HepG2 (cell line): ENCODE results near the gene RELB. TPM values are rescaled to one million over a fixed set of nuclear protein-coding genes. Genes with fewer than 3 reads are reported as not detected.

Source experiments
- DDIT3 ChIP-seq: sonication (generic); formaldehyde crosslinking; IDR thresholded peaks from 2 replicates; pipeline ENCODE4 v1.4.0; 2020; ENCODE audit warnings: mild to moderate bottlenecking, missing genetic modification reagents
- DNMT1 ChIP-seq: sonication (generic); formaldehyde crosslinking; IDR thresholded peaks from 2 replicates; pipeline ENCODE4 v1.5.1; 2020; ENCODE audit warnings: mild to moderate bottlenecking, missing genetic modification reagents
- GABPA ChIP-seq, 2 experiments: IDR thresholded peaks; 2 replicates each; pipeline ENCODE4 v1.6.1; 2011 to 2016; ENCODE audit warnings: low read depth in 2 of 2, low read length in 1 of 2, missing biosample characterization in 1 of 2, missing genetic modification characterization in 1 of 2
- HOXA7 ChIP-seq: sonication (generic); formaldehyde crosslinking; IDR thresholded peaks from 2 replicates; pipeline ENCODE4 v1.8.1; 2022; ENCODE audit warnings: mild to moderate bottlenecking, missing genetic modification reagents, moderate library complexity
- HOXA9 ChIP-seq: sonication (generic); formaldehyde crosslinking; IDR thresholded peaks from 2 replicates; pipeline ENCODE4 v1.8.1; 2022; ENCODE audit warnings: missing genetic modification reagents, mild to moderate bottlenecking, moderate library complexity, borderline replicate concordance
- JDP2 ChIP-seq: sonication (generic); formaldehyde crosslinking; IDR thresholded peaks from 2 replicates; pipeline ENCODE4 v1.8.1; 2022; ENCODE audit warnings: missing genetic modification reagents, borderline replicate concordance
- MAZ ChIP-seq, 2 experiments: sonication (generic) in 1 of 2; formaldehyde crosslinking in 1 of 2; IDR thresholded peaks; 2 replicates each; pipeline versions ENCODE4 v1.5.0 to v1.6.1; 2012 to 2020; ENCODE audit warnings: low read depth in 2 of 2, mild to moderate bottlenecking in 2 of 2, borderline replicate concordance in 1 of 2, improper control_type of control experiment in 1 of 2, low read length in 1 of 2, missing genetic modification reagents in 1 of 2, moderate library complexity in 1 of 2
- MLLT10 ChIP-seq: sonication (generic); formaldehyde crosslinking; IDR thresholded peaks from 2 replicates; pipeline ENCODE4 v1.4.0; 2020; ENCODE audit warnings: missing genetic modification reagents
- NR3C1 ChIP-seq: sonication (generic); formaldehyde crosslinking; IDR thresholded peaks from 2 replicates; pipeline ENCODE4 v1.4.0; 2020; ENCODE audit warnings: missing genetic modification reagents
- RBAK ChIP-seq: sonication (generic); formaldehyde crosslinking; IDR thresholded peaks from 2 replicates; pipeline ENCODE4 v1.5.1; 2020; ENCODE audit warnings: mild to moderate bottlenecking, missing genetic modification reagents
- ZFP36L2 ChIP-seq: sonication (generic); formaldehyde crosslinking; IDR thresholded peaks from 2 replicates; pipeline ENCODE4 v1.4.0; 2020; ENCODE audit warnings: missing genetic modification reagents
- ZFX ChIP-seq: sonication (generic); formaldehyde crosslinking; IDR thresholded peaks from 2 replicates; pipeline ENCODE4 v1.4.0; 2020; ENCODE audit warnings: mild to moderate bottlenecking, low read depth, missing genetic modification reagents, moderate library complexity
- ZNF251 ChIP-seq: sonication (generic); formaldehyde crosslinking; IDR thresholded peaks from 2 replicates; pipeline ENCODE4 v1.9.0; 2021; ENCODE audit warnings: mild to moderate bottlenecking, missing genetic modification reagents
- polyA plus RNA-seq, 8 experiments: library from polyadenylated mRNA; depleted of rRNA in 3 of 8; stranded (reverse) in 7 of 8; unstranded in 1 of 8; fragments of >200 nt; fragmentation: Illumina TruSeq in 4 of 8; extraction: Trizol in 4 of 8; gene quantifications; 2 replicates each; pipeline versions ENCODE4 v1.2.1 to v1.2.3, GENCODE V29; 2011 to 2016; ENCODE audit warnings: low read depth in 4 of 8, missing spikeins in 1 of 8, mixed read lengths in 1 of 8; ENCODE audit not compliant: insufficient read depth in 1 of 8
- total RNA-seq, 5 experiments: library from RNA; depleted of rRNA; stranded (reverse); fragments of >200 nt; fragmentation: Illumina TruSeq; extraction: Trizol; gene quantifications; 2 replicates each; pipeline ENCODE4 v1.2.3, GENCODE V29; 2016; ENCODE audit warnings: low read depth in 1 of 5
- TF ChIP-seq, protein P1 (sequence below): sonication (generic); formaldehyde crosslinking; IDR thresholded peaks from 2 replicates; pipeline ENCODE4 v1.4.0; 2020; ENCODE audit warnings: mild to moderate bottlenecking, missing genetic modification reagents
- TF ChIP-seq, protein P2 (sequence below): sonication (generic); formaldehyde crosslinking; IDR thresholded peaks from 2 replicates; pipeline ENCODE4 v1.4.0; 2020; ENCODE audit warnings: missing genetic modification reagents
- TF ChIP-seq, protein P3 (sequence below): sonication (generic); formaldehyde crosslinking; IDR thresholded peaks from 2 replicates; pipeline ENCODE4 v1.4.0; 2020; ENCODE audit warnings: missing genetic modification reagents, borderline replicate concordance
- TF ChIP-seq, protein P4 (sequence below): sonication (generic); formaldehyde crosslinking; conservative IDR thresholded peaks from 2 replicates; pipeline ENCODE4 v1.4.0; 2020; ENCODE audit warnings: missing genetic modification reagents

RELB gene
- total and polyA plus RNA-seq, 2 of the 13 experiments (the other 11 are each of a cell fraction or from before 2014, with no cell fraction given) = 1.9 to 3.5 TPM

GRCh38 chr19:45079063-45079910, 78.0 kb downstream of the RELB start, which contains the start of gene GEMIN7 (continued):
- no peak for TF ChIP-seq DDIT3 (CRISPR knock-in tag)
- peak; percentile 99 for TF ChIP-seq GABPA (IDR thresholded peaks at IDR 0.05; ENCODE audit: low read depth, low read length)
- TF ChIP-seq GABPA (CRISPR knock-in tag; IDR thresholded peaks at IDR 0.05; ENCODE audit: low read depth) = peak; percentile 91
- TF ChIP-seq, protein P1, sequence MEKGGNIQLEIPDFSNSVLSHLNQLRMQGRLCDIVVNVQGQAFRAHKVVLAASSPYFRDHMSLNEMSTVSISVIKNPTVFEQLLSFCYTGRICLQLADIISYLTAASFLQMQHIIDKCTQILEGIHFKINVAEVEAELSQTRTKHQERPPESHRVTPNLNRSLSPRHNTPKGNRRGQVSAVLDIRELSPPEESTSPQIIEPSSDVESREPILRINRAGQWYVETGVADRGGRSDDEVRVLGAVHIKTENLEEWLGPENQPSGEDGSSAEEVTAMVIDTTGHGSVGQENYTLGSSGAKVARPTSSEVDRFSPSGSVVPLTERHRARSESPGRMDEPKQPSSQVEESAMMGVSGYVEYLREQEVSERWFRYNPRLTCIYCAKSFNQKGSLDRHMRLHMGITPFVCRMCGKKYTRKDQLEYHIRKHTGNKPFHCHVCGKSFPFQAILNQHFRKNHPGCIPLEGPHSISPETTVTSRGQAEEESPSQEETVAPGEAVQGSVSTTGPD = no peak
- TF ChIP-seq MLLT10 (CRISPR knock-in tag) = no peak
- no peak for TF ChIP-seq ZNF251 (CRISPR knock-in tag)
- TF ChIP-seq DNMT1 (CRISPR knock-in tag) = peak; percentile 94; the same call in 1 of the 2 replicates
- TF ChIP-seq RBAK (CRISPR knock-in tag) = no peak
- TF ChIP-seq JDP2 = peak; percentile 67; the same call in 1 of the 2 replicates
- TF ChIP-seq ZFX = peak; percentile 91
- TF ChIP-seq NR3C1 (CRISPR knock-in tag) = no peak
- TF ChIP-seq, protein P2, sequence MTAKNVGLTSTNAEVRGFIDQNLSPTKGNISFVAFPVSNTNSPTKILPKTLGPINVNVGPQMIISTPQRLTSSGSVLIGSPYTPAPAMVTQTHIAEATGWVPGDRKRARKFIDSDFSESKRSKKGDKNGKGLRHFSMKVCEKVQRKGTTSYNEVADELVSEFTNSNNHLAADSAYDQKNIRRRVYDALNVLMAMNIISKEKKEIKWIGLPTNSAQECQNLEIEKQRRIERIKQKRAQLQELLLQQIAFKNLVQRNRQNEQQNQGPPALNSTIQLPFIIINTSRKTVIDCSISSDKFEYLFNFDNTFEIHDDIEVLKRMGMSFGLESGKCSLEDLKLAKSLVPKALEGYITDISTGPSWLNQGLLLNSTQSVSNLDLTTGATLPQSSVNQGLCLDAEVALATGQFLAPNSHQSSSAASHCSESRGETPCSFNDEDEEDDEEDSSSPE (CRISPR knock-in tag) = peak; percentile 84
- TF ChIP-seq HOXA9 (CRISPR knock-in tag) = no peak; the same call in 1 of the 2 replicates
- TF ChIP-seq MAZ (IDR thresholded peaks at IDR 0.05; ENCODE audit: borderline replicate concordance, low read depth, low read length) = peak; percentile 82
- TF ChIP-seq MAZ (CRISPR knock-in tag; IDR thresholded peaks at IDR 0.05; ENCODE audit: low read depth) = peak; percentile 96
- TF ChIP-seq, protein P3, sequence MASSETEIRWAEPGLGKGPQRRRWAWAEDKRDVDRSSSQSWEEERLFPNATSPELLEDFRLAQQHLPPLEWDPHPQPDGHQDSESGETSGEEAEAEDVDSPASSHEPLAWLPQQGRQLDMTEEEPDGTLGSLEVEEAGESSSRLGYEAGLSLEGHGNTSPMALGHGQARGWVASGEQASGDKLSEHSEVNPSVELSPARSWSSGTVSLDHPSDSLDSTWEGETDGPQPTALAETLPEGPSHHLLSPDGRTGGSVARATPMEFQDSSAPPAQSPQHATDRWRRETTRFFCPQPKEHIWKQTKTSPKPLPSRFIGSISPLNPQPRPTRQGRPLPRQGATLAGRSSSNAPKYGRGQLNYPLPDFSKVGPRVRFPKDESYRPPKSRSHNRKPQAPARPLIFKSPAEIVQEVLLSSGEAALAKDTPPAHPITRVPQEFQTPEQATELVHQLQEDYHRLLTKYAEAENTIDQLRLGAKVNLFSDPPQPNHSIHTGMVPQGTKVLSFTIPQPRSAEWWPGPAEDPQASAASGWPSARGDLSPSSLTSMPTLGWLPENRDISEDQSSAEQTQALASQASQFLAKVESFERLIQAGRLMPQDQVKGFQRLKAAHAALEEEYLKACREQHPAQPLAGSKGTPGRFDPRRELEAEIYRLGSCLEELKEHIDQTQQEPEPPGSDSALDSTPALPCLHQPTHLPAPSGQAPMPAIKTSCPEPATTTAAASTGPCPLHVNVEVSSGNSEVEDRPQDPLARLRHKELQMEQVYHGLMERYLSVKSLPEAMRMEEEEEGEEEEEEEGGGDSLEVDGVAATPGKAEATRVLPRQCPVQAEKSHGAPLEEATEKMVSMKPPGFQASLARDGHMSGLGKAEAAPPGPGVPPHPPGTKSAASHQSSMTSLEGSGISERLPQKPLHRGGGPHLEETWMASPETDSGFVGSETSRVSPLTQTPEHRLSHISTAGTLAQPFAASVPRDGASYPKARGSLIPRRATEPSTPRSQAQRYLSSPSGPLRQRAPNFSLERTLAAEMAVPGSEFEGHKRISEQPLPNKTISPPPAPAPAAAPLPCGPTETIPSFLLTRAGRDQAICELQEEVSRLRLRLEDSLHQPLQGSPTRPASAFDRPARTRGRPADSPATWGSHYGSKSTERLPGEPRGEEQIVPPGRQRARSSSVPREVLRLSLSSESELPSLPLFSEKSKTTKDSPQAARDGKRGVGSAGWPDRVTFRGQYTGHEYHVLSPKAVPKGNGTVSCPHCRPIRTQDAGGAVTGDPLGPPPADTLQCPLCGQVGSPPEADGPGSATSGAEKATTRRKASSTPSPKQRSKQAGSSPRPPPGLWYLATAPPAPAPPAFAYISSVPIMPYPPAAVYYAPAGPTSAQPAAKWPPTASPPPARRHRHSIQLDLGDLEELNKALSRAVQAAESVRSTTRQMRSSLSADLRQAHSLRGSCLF (CRISPR knock-in tag) = 0 out of 2 replicates have a peak, but pooled peaks have one; percentile 16
- TF ChIP-seq HOXA7 = no peak
- peak; percentile 39; the same call in 1 of the 2 replicates for TF ChIP-seq ZFP36L2 (CRISPR knock-in tag)
- TF ChIP-seq, protein P4, sequence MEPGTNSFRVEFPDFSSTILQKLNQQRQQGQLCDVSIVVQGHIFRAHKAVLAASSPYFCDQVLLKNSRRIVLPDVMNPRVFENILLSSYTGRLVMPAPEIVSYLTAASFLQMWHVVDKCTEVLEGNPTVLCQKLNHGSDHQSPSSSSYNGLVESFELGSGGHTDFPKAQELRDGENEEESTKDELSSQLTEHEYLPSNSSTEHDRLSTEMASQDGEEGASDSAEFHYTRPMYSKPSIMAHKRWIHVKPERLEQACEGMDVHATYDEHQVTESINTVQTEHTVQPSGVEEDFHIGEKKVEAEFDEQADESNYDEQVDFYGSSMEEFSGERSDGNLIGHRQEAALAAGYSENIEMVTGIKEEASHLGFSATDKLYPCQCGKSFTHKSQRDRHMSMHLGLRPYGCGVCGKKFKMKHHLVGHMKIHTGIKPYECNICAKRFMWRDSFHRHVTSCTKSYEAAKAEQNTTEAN (CRISPR knock-in tag) = peak; percentile 65; the same call in 1 of the 2 replicates
